IMR-90 (cell line): ENCODE measurements around the gene MED13. TPM values are rescaled to one million over a fixed set of nuclear protein-coding genes. Genes with fewer than 3 reads are reported as not detected.

Source experiments
- ATAC-seq: fragments of 200-7000 bp; cut with Tn5 transposase; 2 replicates; pipeline ENCODE4 v1.9.1; 2020; ENCODE audit warnings: low read depth, mild to moderate bottlenecking, moderate library complexity
- BruUV-seq: library from RNA; stranded (reverse); fragments of 400-500 nt; replicated peaks from 2 replicates; lab custom pipeline; 2021; lab: Mats Ljungman, UMichigan
- CTCF ChIA-PET: fragments of 300-600 bp; formaldehyde crosslinking; extraction: SDS; loops from one replicate; lab custom pipeline; 2021; ENCODE audit warnings: antibody characterized with exemption; lab: Yijun Ruan, JAX
- POLR2A ChIA-PET: fragments of 300-600 bp; sonication (Branson Sonifier 250); formaldehyde crosslinking; loops from one replicate; lab custom pipeline; 2022; ENCODE audit warnings: antibody characterized with exemption; ENCODE audit not compliant: unreplicated experiment; lab: Charles Lee
- DNase-seq: peaks from one replicate; pipeline ENCODE4 v3.0.0; 2013
- H2AFZ ChIP-seq: replicated peaks from 2 replicates; pipeline ENCODE3; 2013; ENCODE audit warnings: low read length, mild to moderate bottlenecking; ENCODE audit not compliant: poor library complexity
- H2AK5ac ChIP-seq: 2 replicates; pipeline ENCODE4 v1.6.1; 2013; ENCODE audit warnings: low read depth, low read length, inconsistent platforms
- H2AK9ac ChIP-seq: replicated peaks from 2 replicates; pipeline ENCODE3; 2013; ENCODE audit warnings: mild to moderate bottlenecking, low read depth, low read length, moderate library complexity; ENCODE audit not compliant: poor library complexity
- H2BK120ac ChIP-seq: 2 replicates; pipeline ENCODE4 v1.6.1; 2013; ENCODE audit warnings: low read depth, low read length, inconsistent platforms
- H2BK15ac ChIP-seq: 3 replicates; pipeline ENCODE4 v1.6.1; 2013; ENCODE audit warnings: low read depth, low read length, inconsistent platforms
- H2BK20ac ChIP-seq: 2 replicates; pipeline ENCODE4 v1.6.1; 2013; ENCODE audit warnings: low read depth, mild to moderate bottlenecking, inconsistent platforms, low read length, moderate library complexity
- H2BK5ac ChIP-seq: 2 replicates; pipeline ENCODE4 v1.6.1; 2013; ENCODE audit warnings: mild to moderate bottlenecking, low read depth, low read length, inconsistent platforms; ENCODE audit not compliant: poor library complexity, severe bottlenecking
- H3K14ac ChIP-seq: replicated peaks from 2 replicates; pipeline ENCODE4 v1.6.1; 2013; ENCODE audit warnings: low read depth, low read length, inconsistent platforms
- H3K18ac ChIP-seq: 2 replicates; pipeline ENCODE4 v1.6.1; 2013; ENCODE audit warnings: low read depth, low read length, control low read depth
- H3K23ac ChIP-seq: 2 replicates; pipeline ENCODE4 v1.6.1; 2013; ENCODE audit warnings: low read depth, low read length, inconsistent platforms
- H3K27ac ChIP-seq: 2 replicates; pipeline ENCODE4 v1.5.1; 2013; ENCODE audit warnings: mild to moderate bottlenecking, control low read depth, low read length; ENCODE audit not compliant: insufficient read depth
- H3K27me3 ChIP-seq: 2 replicates; pipeline ENCODE4 v1.6.1; 2013; ENCODE audit warnings: low read length; ENCODE audit not compliant: control insufficient read depth, insufficient read depth
- H3K36me3 ChIP-seq: 2 replicates; pipeline ENCODE4 v1.6.1; 2013; ENCODE audit warnings: low read length, mixed read lengths; ENCODE audit not compliant: control insufficient read depth, insufficient read depth
- H3K4ac ChIP-seq: 2 replicates; pipeline ENCODE4 v1.6.1; 2013; ENCODE audit warnings: low read depth, low read length, inconsistent platforms
- H3K4me1 ChIP-seq: 2 replicates; pipeline ENCODE4 v1.6.1; 2013; ENCODE audit warnings: low read length, mixed read lengths; ENCODE audit not compliant: control insufficient read depth, insufficient read depth
- H3K4me2 ChIP-seq: 2 replicates; pipeline ENCODE4 v1.6.1; 2013; ENCODE audit warnings: low read depth, mild to moderate bottlenecking, control low read depth, low read length, moderate library complexity
- H3K4me3 ChIP-seq: 2 replicates; pipeline ENCODE4 v1.5.1; 2013; ENCODE audit warnings: low read depth, mild to moderate bottlenecking, control low read depth, low read length, moderate library complexity; ENCODE audit not compliant: insufficient read depth
- H3K56ac ChIP-seq: 2 replicates; pipeline ENCODE4 v1.6.1; 2013; ENCODE audit warnings: low read length, inconsistent platforms; ENCODE audit not compliant: insufficient read depth; ENCODE audit errors: extremely low read depth
- H3K79me1 ChIP-seq, 2 experiments: 2 replicates each; pipeline ENCODE4 v1.6.1; 2013; ENCODE audit warnings: low read length in 2 of 2, inconsistent platforms in 1 of 2, low read depth in 1 of 2
- H3K9ac ChIP-seq: 2 replicates; pipeline ENCODE4 v1.6.1; 2013; ENCODE audit warnings: low read depth, low read length, control low read depth
- H3K9me1 ChIP-seq: 2 replicates; pipeline ENCODE4 v1.6.1; 2013; ENCODE audit warnings: low read length, inconsistent platforms; ENCODE audit not compliant: insufficient read depth
- H3K9me3 ChIP-seq: 2 replicates; pipeline ENCODE4 v1.6.1; 2013; ENCODE audit warnings: low read length; ENCODE audit not compliant: control insufficient read depth, insufficient read depth
- H4K20me1 ChIP-seq: 2 replicates; pipeline ENCODE4 v1.6.1; 2013; ENCODE audit warnings: low read length, inconsistent platforms; ENCODE audit not compliant: insufficient read depth
- H4K5ac ChIP-seq: 2 replicates; pipeline ENCODE4 v1.6.1; 2013; ENCODE audit warnings: mild to moderate bottlenecking, low read depth, low read length, control low read depth
- H4K8ac ChIP-seq, 2 experiments: 2 replicates each; pipeline ENCODE4 v1.6.1; 2013; ENCODE audit warnings: low read depth in 2 of 2, low read length in 2 of 2, control low read depth in 1 of 2, inconsistent platforms in 1 of 2
- H4K91ac ChIP-seq: 2 replicates; pipeline ENCODE4 v1.6.1; 2013; ENCODE audit warnings: low read depth, low read length, inconsistent platforms; ENCODE audit not compliant: insufficient read depth
- BHLHE40 ChIP-seq: fragments of 150-350 bp; IDR thresholded peaks from 2 replicates; pipeline ENCODE4 v1.6.1; 2016; ENCODE audit warnings: mild to moderate bottlenecking, low read depth, low read length
- CEBPB ChIP-seq: IDR thresholded peaks from 2 replicates; pipeline ENCODE4 v1.6.1; 2012; ENCODE audit warnings: low read depth, low read length, improper control_type of control experiment
- CHD1 ChIP-seq: IDR thresholded peaks from 2 replicates; pipeline ENCODE4 v1.6.1; 2012; ENCODE audit warnings: low read depth, low read length, improper control_type of control experiment
- FOS ChIP-seq: fragments of 150-350 bp; IDR thresholded peaks from 2 replicates; pipeline ENCODE4 v1.6.1; 2016; ENCODE audit warnings: low read depth, low read length
- MAFK ChIP-seq: IDR thresholded peaks from 2 replicates; pipeline ENCODE4 v1.6.1; 2012; ENCODE audit warnings: low read depth, low read length, improper control_type of control experiment
- MAZ ChIP-seq: IDR thresholded peaks from 2 replicates; pipeline ENCODE4 v1.6.1; 2012; ENCODE audit warnings: low read depth, mild to moderate bottlenecking, low read length, improper control_type of control experiment, moderate library complexity, borderline replicate concordance
- MXI1 ChIP-seq: IDR thresholded peaks from 2 replicates; pipeline ENCODE4 v1.6.1; 2012; ENCODE audit warnings: low read depth, mild to moderate bottlenecking, low read length, moderate library complexity, borderline replicate concordance
- NFE2L2 ChIP-seq: fragments of 150-350 bp; IDR thresholded peaks from 2 replicates; pipeline ENCODE4 v1.6.1; 2016; ENCODE audit warnings: low read depth, mild to moderate bottlenecking, low read length
- POLR2A ChIP-seq: IDR thresholded peaks from 2 replicates; pipeline ENCODE4 v1.6.1; 2012; ENCODE audit warnings: mild to moderate bottlenecking, low read depth, low read length
- RAD21 ChIP-seq: IDR thresholded peaks from 2 replicates; pipeline ENCODE4 v1.6.1; 2012; ENCODE audit warnings: low read length, improper control_type of control experiment
- RCOR1 ChIP-seq: IDR thresholded peaks from 2 replicates; pipeline ENCODE4 v1.6.1; 2012; ENCODE audit warnings: mild to moderate bottlenecking, low read length, improper control_type of control experiment; ENCODE audit not compliant: insufficient replicate concordance
- RFX5 ChIP-seq: IDR thresholded peaks from 2 replicates; pipeline ENCODE4 v1.8.0; 2012; ENCODE audit warnings: low read depth, mild to moderate bottlenecking, low read length, moderate library complexity
- SMC3 ChIP-seq: fragments of 150-350 bp; IDR thresholded peaks from 2 replicates; pipeline ENCODE4 v1.6.1; 2016; ENCODE audit warnings: low read depth, mild to moderate bottlenecking, antibody characterized with exemption, low read length, moderate library complexity
- WGBS, 2 experiments: methylation state at CpG; one replicate each; pipeline versions ENCODE4 v1.1.5 to v1.1.7; 2013; ENCODE audit warnings: missing lambda C conversion rate in 2 of 2; ENCODE audit not compliant: insufficient read length in 1 of 2; ENCODE audit errors: extremely low coverage in 2 of 2; 5-methylcytosine and 5-hydroxymethylcytosine counted together
- dilution Hi-C: fragments of 300-500 bp; cut with HindIII; formaldehyde crosslinking; loops from one replicate; pipeline ENCODE4 v1.14.3; 2018; ENCODE audit warnings: low sequenced_read_pairs; ENCODE audit not compliant: unreplicated experiment
- in situ Hi-C: fragments of 300-500 bp; cut with MboI; formaldehyde crosslinking; loops from 3 replicates; pipeline ENCODE4 v1.14.3; 2019; ENCODE audit warnings: low sequenced_read_pairs, inconsistent platforms, mixed read lengths
- intact Hi-C: fragments of 100-400 bp; cut with micrococcal nuclease; formaldehyde crosslinking; loops from 2 replicates; pipeline ENCODE4 v1.10.0; 2022
- polyA plus RNA-seq, 3 experiments: library from polyadenylated mRNA; depleted of rRNA; stranded (reverse); fragments of >200 nt; gene quantifications; 2 replicates each; pipeline ENCODE4 v1.2.3, GENCODE V29; 2012; ENCODE audit warnings: low replicate concordance in 1 of 3
- total RNA-seq: library from RNA; depleted of rRNA; stranded (reverse); fragments of >200 nt; gene quantifications from 2 replicates; pipeline ENCODE4 v1.2.3, GENCODE V29; 2012
- TF ChIP-seq, protein P1 (sequence below): fragments of 150-350 bp; IDR thresholded peaks from 2 replicates; pipeline ENCODE4 v1.6.1; 2016; ENCODE audit warnings: low read depth, mild to moderate bottlenecking, low read length, moderate library complexity, borderline replicate concordance
- TF ChIP-seq, protein P2 (sequence below): fragments of 150-350 bp; IDR thresholded peaks from 2 replicates; pipeline ENCODE4 v1.6.1; 2017; ENCODE audit warnings: mild to moderate bottlenecking, antibody characterized with exemption, low read length, low read depth
- TF ChIP-seq, protein P3 (sequence below): conservative IDR thresholded peaks from 2 replicates; pipeline ENCODE4 v1.5.1; 2012; ENCODE audit warnings: mild to moderate bottlenecking, low read depth, low read length, improper control_type of control experiment

Gene MED13
- total and polyA plus RNA-seq, 2 of the 4 experiments (the other 2 are of a cell fraction) = 9.7 to 67.2 TPM

DNA sequence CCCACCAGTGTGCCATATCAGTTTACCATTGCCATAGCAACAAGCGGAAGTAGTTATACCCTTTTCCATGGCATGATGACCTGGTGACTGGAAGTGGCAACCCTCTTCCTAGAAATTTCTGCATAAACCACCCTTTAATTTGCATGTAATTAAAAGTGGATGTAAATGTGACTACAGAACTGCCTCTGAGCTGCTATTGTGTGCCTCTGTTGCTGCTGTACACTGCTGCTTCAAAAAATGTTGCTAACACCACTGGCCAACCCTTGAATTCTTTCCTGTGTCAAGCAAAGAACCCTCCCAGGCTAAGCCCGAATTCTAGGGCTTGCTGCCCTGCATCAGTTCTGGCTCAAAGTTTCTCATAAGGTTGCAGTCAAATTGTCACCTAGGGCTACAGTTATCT lies 12.9 kb upstream of the MED13 start:
- ChIA-PET POLR2A (no interaction called here), CTCF (interaction anchor here (2.5 kb wide), 1 partner anchor 13 kb away, joined by 7 read pairs; the partner anchor contains the start of gene MED13)
- Histone ChIP-seq H3K9ac (no peak overlapping the region), H3K9me1 (no peaks in the 10 kb centered on the region), H2BK15ac (no peak overlapping the region), H3K18ac (no peak overlapping the region), H3K9me3 (no peaks in the 10 kb centered on the region), H3K4me2 (no peak overlapping the region), H3K79me1 (no peaks in the 10 kb centered on the region), H3K4me3 (no peak overlapping the region), H3K14ac (no peak overlapping the region), H3K23ac (no peak overlapping the region), H2AK9ac (no peak overlapping the region), H4K91ac (no peak overlapping the region), H4K5ac (no peak overlapping the region), H3K27me3 (peaks cover 16% of the 10 kb centered on the region), H3K4ac (no peak overlapping the region), H3K27ac (no peak overlapping the region), H4K8ac (no peak overlapping the region), H2AFZ (no peak overlapping the region), H2BK20ac (no peak overlapping the region), H3K56ac (no peak overlapping the region), H3K4me1 (peaks cover 2% of the 10 kb centered on the region; the same call in 1 of the 2 replicates), H4K20me1 (no peaks in the 10 kb centered on the region), H2BK120ac (no peak overlapping the region), H2BK5ac (no peak overlapping the region), H3K36me3 (no peaks in the 10 kb centered on the region), H2AK5ac (no peak overlapping the region)
- TF ChIP-seq MXI1 = no peak
- TF ChIP-seq RAD21 = no peak
- TF ChIP-seq SMC3 = no peak
- TF ChIP-seq CEBPB = no peak
- TF ChIP-seq POLR2A = no peak
- TF ChIP-seq MAZ = no peak
- no peak for TF ChIP-seq FOS
- TF ChIP-seq NFE2L2 = no peak
- TF ChIP-seq, protein P1, sequence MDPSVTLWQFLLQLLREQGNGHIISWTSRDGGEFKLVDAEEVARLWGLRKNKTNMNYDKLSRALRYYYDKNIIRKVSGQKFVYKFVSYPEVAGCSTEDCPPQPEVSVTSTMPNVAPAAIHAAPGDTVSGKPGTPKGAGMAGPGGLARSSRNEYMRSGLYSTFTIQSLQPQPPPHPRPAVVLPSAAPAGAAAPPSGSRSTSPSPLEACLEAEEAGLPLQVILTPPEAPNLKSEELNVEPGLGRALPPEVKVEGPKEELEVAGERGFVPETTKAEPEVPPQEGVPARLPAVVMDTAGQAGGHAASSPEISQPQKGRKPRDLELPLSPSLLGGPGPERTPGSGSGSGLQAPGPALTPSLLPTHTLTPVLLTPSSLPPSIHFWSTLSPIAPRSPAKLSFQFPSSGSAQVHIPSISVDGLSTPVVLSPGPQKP = no peak
- TF ChIP-seq RFX5 = no peak
- no peak for TF ChIP-seq MAFK
- TF ChIP-seq, protein P2, sequence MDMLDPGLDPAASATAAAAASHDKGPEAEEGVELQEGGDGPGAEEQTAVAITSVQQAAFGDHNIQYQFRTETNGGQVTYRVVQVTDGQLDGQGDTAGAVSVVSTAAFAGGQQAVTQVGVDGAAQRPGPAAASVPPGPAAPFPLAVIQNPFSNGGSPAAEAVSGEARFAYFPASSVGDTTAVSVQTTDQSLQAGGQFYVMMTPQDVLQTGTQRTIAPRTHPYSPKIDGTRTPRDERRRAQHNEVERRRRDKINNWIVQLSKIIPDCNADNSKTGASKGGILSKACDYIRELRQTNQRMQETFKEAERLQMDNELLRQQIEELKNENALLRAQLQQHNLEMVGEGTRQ = no peak
- no peak for TF ChIP-seq CHD1
- TF ChIP-seq, protein P3, sequence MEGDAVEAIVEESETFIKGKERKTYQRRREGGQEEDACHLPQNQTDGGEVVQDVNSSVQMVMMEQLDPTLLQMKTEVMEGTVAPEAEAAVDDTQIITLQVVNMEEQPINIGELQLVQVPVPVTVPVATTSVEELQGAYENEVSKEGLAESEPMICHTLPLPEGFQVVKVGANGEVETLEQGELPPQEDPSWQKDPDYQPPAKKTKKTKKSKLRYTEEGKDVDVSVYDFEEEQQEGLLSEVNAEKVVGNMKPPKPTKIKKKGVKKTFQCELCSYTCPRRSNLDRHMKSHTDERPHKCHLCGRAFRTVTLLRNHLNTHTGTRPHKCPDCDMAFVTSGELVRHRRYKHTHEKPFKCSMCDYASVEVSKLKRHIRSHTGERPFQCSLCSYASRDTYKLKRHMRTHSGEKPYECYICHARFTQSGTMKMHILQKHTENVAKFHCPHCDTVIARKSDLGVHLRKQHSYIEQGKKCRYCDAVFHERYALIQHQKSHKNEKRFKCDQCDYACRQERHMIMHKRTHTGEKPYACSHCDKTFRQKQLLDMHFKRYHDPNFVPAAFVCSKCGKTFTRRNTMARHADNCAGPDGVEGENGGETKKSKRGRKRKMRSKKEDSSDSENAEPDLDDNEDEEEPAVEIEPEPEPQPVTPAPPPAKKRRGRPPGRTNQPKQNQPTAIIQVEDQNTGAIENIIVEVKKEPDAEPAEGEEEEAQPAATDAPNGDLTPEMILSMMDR = no peak
- no peak for TF ChIP-seq BHLHE40
- no peak for TF ChIP-seq RCOR1
- ATAC-seq = no peak
- dilution Hi-C loops (no loop called here), in situ Hi-C loops (no loop called here), intact Hi-C loops (no loop called here)
- WGBS, 2 experiments = no CpG with 5 or more reads among the region's 2 CpGs
- BruUV-seq = no TSS peak
- DNase-seq = no peak
